NCI-H1417 treated with DMSO at 0.1 percent for 48 hours (cell line): ENCODE data around the gene MYBL2.
"Not testable (repeated sequence)": the region's sequence is repeated elsewhere in the genome, so short reads cannot be mapped to it uniquely, and the experiment has no call there.

Experiments
- DNase-seq: peaks from one replicate; lab custom pipeline; 2025; lab: John Stamatoyannopoulos, UW

Gene MYBL2

GRCh38 chr20:43751167-43752050, 84.5 kb downstream of the MYBL2 start:
- DNase-seq: no peak

- no peak for DNase-seq
Observed at GRCh38 chr20:43752051-43752360, 85.1 kb downstream of the MYBL2 start.

- no peak for DNase-seq
Observed at GRCh38 chr20:43752561-43753301, 85.8 kb downstream of the MYBL2 start.

- no peak for DNase-seq
Observed at GRCh38 chr20:43755390-43755789, 88.5 kb downstream of the MYBL2 start.

GRCh38 chr20:43755851-43756250, 88.9 kb downstream of the MYBL2 start:
- no peak for DNase-seq

GRCh38 chr20:43757888-43758287, 91.0 kb downstream of the MYBL2 start:
- DNase-seq: not testable (repeated sequence)

GRCh38 chr20:43761386-43762340, 94.7 kb downstream of the MYBL2 start:
- DNase-seq: no peak

- no peak for DNase-seq
Observed at GRCh38 chr20:43762911-43763310, 96.0 kb downstream of the MYBL2 start.

- DNase-seq: no peak
Observed at GRCh38 chr20:43765916-43766315, 99.0 kb downstream of the MYBL2 start.
